Activated naive CD8-positive, alpha-beta T cell treated with anti-CD3 and anti-CD28 coated beads, Interleukin-2, amount 50 U/mL, for 16 hours (primary cell): Measurements from ENCODE around the gene VPS35L.

Experiments used
- DNase-seq: peaks from one replicate; pipeline ENCODE4 v3.0.0-alpha.2; 2020; ENCODE audit warnings: low read depth, low spot score

VPS35L gene, protein sequence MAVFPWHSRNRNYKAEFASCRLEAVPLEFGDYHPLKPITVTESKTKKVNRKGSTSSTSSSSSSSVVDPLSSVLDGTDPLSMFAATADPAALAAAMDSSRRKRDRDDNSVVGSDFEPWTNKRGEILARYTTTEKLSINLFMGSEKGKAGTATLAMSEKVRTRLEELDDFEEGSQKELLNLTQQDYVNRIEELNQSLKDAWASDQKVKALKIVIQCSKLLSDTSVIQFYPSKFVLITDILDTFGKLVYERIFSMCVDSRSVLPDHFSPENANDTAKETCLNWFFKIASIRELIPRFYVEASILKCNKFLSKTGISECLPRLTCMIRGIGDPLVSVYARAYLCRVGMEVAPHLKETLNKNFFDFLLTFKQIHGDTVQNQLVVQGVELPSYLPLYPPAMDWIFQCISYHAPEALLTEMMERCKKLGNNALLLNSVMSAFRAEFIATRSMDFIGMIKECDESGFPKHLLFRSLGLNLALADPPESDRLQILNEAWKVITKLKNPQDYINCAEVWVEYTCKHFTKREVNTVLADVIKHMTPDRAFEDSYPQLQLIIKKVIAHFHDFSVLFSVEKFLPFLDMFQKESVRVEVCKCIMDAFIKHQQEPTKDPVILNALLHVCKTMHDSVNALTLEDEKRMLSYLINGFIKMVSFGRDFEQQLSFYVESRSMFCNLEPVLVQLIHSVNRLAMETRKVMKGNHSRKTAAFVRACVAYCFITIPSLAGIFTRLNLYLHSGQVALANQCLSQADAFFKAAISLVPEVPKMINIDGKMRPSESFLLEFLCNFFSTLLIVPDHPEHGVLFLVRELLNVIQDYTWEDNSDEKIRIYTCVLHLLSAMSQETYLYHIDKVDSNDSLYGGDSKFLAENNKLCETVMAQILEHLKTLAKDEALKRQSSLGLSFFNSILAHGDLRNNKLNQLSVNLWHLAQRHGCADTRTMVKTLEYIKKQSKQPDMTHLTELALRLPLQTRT

GRCh38 chr16:19555186-19555937, at the start of gene VPS35L:
Gene VPS35L, plus strand, starts transcription at chr16:19555703. Its CDS starts 27 bp downstream, at chr16:19555730.
- DNase-seq: peak; percentile 94

GRCh38 chr16:19506965-19507364, 48.5 kb upstream of the VPS35L start:
- no peak for DNase-seq

- no peak for DNase-seq
Measured at GRCh38 chr16:19507867-19508266, 47.6 kb upstream of the VPS35L start.

GRCh38 chr16:19512297-19512696, 43.2 kb upstream of the VPS35L start:
- DNase-seq: no peak

- no peak for DNase-seq
Measured at GRCh38 chr16:19513377-19514053, 42.0 kb upstream of the VPS35L start.

DNA sequence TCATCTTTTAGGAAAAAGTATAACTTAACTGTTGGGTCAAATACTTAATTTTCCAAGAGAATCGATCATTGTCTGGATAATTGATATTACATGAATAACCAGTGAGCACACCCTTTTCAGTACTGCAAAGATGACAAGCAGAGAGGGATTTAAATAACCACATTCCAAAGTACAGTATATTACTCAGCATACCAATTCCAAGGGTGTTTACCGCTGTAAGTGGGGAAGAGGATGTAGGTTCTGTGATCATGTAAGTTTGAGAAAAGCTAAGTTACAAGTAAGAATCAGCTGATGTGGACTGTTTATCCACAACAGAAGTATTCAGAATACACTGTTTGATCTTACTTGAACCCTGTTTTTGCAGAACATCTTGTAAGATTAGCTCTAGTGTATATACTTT, 39.7 kb upstream of the VPS35L start:
- no peak for DNase-seq

DNA sequence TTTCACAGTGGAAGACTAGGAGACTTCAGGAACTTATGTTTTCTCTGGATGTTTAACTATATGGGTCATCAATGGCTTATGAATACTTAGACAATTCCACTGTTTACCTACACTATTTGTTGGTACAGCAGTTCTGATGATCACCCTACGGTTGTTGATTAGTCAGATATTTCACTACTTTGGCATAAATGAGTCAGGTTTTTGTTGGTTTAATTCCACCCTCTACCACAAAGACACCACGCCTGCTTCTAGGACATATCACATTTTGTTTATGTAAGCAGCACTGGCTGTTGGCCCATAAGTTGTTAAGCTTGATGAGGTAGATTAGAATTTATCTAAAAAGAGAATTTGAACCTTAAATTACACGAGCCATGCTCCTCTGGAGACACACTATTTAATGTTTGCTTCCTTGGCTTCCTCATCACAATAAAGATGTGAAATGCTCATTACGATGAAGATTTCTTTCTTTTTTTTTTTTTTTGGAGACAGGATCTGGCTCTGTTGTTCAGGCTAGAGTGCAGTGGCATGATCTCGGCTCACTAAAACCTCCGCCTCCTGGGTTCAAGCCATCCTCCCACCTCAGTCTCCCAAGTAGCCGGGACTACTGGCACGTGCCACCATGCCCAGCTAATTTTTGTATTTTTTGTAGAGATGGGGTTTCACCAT, 37.9 kb upstream of the VPS35L start:
- no peak for DNase-seq

- no peak for DNase-seq
Measured at GRCh38 chr16:19518388-19518787, 37.1 kb upstream of the VPS35L start.

DNA sequence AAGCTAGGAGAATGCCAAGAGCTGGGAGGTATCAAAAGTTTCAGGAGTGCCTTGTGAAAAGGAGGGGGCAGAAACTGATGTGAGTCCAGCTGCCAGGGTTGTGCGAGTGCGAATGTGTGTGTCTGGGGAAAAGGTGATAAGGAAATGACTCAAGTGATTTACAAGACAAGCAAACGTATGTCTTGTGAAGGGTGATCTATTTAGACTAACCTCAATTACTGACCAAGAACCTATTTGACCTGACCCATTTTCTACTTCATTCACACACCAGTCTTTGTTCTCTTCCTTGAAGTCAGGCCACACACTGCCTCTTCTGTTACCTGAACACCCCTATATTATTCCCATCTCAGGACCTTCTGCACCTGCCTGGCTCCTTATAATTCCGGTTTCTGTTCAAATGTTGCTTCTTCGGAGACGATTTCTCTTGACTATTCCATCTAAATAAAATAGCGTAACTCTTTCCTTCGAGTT, 34.6 kb upstream of the VPS35L start:
- no peak for DNase-seq

DNA sequence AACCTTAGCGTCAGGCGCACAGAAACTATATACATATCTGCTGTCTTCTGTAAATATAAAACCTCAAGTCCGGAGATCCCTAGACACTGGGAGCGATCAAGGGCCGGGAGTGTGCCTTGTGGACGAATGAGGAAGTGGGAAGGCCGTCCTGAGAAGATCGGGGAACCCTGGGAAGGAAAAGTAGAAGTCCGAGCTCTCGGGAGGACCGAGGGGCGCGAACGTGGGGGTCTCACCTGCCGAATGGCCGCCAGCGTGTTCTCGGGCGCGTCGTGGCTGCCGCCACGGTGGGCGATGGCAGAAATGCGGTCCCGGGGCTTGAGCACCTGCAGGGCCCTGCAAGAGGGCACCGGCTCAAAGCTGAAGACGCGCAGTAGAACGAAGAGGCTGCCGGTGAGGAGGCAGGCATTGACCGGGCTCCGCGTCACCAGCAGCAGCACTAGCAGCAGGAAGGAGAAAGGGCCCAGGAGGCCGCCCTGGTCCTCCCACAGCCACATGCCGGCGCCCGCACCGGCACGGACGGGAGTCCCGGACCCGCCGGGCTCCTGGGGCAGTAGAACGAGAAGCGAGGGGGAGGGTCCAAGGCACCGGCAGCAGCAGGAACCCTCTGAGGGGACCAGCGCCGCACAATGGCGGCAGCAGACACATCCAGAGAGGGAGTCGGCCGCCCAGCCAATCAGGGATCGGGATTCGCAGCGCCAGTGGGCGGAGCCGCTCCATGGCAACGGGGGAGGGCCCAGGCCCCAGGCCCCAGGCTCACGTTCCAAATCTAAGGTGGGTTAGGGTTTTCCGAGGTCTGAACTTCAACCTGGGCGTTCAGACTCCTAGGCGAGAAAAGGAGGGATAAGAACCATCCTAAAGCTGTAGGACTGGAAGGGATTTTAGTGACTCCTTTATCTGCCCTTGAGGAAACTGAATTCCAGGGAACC, 33.8 kb upstream of the VPS35L start, which contains the start of gene GDE1:
TSS of gene GDE1 (minus strand) at position 628 of the 926 bp plus-strand sequence. CDS start at position 494, 134 bp downstream.
- DNase-seq: peak; percentile 91

DNA sequence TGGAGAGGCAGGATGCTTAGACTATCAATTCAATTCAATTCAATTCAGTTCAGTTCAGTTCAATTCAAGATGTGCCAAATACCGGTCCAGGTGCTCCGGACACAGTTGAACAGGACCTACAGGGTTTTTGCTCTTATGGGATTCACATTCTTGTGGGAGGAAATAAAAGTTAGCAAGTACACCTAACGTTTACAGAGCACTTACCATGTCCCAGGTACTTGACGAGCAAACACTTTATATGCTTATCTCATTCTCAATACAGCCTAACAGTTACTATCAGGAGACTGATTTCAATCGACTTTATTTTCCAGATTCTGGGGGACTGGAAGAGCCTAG, 33.1 kb upstream of the VPS35L start:
- DNase-seq: no peak

- no peak for DNase-seq
Measured at GRCh38 chr16:19522760-19523159, 32.7 kb upstream of the VPS35L start.

GRCh38 chr16:19523184-19523558, 32.3 kb upstream of the VPS35L start:
- no peak for DNase-seq

- DNase-seq: peak; percentile 89
Measured at GRCh38 chr16:19523559-19524355, 31.7 kb upstream of the VPS35L start, which contains the start of gene CCP110. Gene CCP110, plus strand, starts transcription at chr16:19523942. Its CDS starts 3,940 bp downstream, at chr16:19527882.

DNA sequence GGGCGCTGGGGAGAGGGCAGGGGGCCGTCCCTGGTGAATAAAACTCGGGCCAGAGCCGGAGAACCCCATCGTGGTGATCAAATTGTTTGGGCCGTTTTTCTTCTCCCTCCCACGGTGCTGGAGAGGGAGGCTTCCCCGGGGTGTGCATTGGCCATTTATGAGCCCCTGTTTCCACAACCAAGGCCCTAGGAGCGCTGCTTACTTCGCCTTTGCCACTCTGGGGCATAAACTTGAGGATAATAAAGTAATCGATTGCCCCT, 31.2 kb upstream of the VPS35L start:
- DNase-seq: no peak

DNA sequence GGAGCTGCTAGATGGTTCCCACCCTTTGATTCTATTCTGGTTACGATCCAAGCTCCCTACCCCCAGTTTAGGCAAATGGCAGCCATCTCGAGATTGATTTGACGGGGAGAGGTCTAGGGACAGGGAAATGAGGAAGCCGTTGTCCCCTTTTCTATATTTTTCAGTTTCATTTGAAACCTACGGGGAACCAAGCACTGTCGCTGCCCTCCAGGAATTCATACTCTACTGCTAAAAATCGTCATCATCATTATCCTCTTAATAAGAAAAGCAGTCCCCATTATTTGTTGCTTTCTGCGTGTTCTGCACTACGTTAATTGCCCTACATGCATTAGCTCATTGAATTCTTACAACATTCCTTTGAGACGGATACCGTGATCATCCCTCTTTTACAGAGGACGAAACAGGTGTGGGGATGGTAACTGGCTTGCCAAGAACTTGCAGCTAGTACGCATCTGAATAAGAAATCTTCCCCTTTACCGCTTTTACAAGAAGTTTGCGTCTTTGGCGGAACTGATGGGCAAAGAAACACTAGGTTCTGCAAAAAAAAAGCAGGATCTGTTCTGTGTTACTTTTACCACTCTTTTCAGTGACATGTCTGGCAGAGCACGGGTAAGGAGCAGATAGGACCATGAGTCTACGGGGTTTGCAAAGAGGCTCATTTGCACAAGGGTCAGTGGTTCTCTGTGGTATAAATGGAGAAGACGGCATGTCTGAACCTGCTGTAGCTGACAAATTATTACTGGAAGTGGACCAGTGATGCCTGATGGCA, 30.7 kb upstream of the VPS35L start:
- DNase-seq: no peak

GRCh38 chr16:19525385-19525723, 30.1 kb upstream of the VPS35L start:
- no peak for DNase-seq

DNA sequence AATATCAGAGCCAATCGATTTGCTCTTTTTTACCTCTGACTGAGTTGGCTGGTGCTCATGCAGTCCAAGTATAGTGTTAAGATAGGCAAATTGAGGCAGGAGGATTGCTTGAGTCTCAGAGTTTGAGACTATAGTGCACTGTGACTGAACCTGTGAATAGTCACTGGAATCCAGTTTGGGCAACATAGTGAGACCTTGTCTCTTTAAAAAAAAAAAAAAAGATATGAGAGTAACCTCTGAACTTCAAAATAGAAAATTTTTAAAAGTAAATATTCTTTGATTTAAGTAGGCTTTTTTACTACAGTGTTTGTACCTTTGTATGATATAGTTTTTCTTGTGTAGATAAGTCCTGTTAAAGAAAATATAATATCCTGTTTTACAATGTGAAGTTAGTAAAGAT, 28.3 kb upstream of the VPS35L start:
- DNase-seq: no peak
